Right lobe of liver (tissue), 6 donors: Measurements from ENCODE around the gene METRNL. TPM values are rescaled to one million over a fixed set of nuclear protein-coding genes. Genes with fewer than 3 reads are reported as not detected.

Experiments used
- ATAC-seq, 4 donors: fragments of 200-7000 bp; cut with Tn5 transposase; one replicate each; pipeline ENCODE4 v1.9.1; 2020; ENCODE audit warnings: mild to moderate bottlenecking in 4 of 4, moderate library complexity in 4 of 4
- DNase-seq, 3 donors: peaks; one replicate each; pipeline ENCODE4 v3.0.0-alpha.2; 2020
- H3K27ac ChIP-seq, 3 donors: fragments of 200-600 bp; one replicate each; pipeline ENCODE4 v1.8.0; 2022
- H3K27me3 ChIP-seq, 2 donors: fragments of 200-600 bp; one replicate each; pipeline ENCODE4 v1.8.0; 2022
- H3K36me3 ChIP-seq, 4 donors: fragments of 200-600 bp; sonication (generic) in 1 of 4; one replicate each; pipeline versions ENCODE4 v1.5.1 to v1.8.0; 2017 to 2022; ENCODE audit warnings: control low read depth in 1 of 4
- H3K4me1 ChIP-seq, 4 donors: fragments of 200-600 bp; sonication (generic) in 1 of 4; one replicate each; pipeline versions ENCODE4 v1.5.1 to v1.8.0; 2017 to 2022; ENCODE audit warnings: control low read depth in 1 of 4
- H3K4me3 ChIP-seq, 3 donors: fragments of 200-600 bp; one replicate each; pipeline ENCODE4 v1.8.0; 2022
- H3K9me3 ChIP-seq, 4 donors: fragments of 200-600 bp; sonication (generic) in 1 of 4; one replicate each; pipeline versions ENCODE4 v1.5.1 to v1.8.0; 2017 to 2022; ENCODE audit warnings: control low read depth in 1 of 4
- POLR2A ChIP-seq: fragments of 450-650 bp; IDR thresholded peaks from one replicate; pipeline ENCODE4 v1.6.1; 2017; ENCODE audit warnings: antibody characterized with exemption, mild to moderate bottlenecking
- WGBS: methylation state at CpG from one replicate; pipeline ENCODE4 v1.1.6; 2018; ENCODE audit warnings: low coverage, low lambda C conversion rate; ENCODE audit not compliant: insufficient coverage; ENCODE audit errors: missing lambda C conversion rate; 5-methylcytosine and 5-hydroxymethylcytosine counted together
- intact Hi-C, 2 donors: fragments of 100-400 bp; cut with DNase I; formaldehyde crosslinking; loops; one replicate each; pipeline versions ENCODE4 v1.11.2 to v1.14.1; 2022
- total RNA-seq, 6 experiments: library from RNA; depleted of rRNA in 2 of 6; stranded (reverse); fragments of >200 nt in 2 of 6; fragmentation: NEBNext Ultra II Directional in 3 of 6; extraction: Animal tissue kit (Norgen Biotek cat#: 25700) in 3 of 6; gene quantifications; one replicate each; pipeline versions ENCODE4 v1.1.0 to v1.2.4, GENCODE V29; 2016 to 2023
- TF ChIP-seq, protein P1 (sequence below), 4 donors: fragments of 200-600 bp in 3 of 4; fragments of 450-650 bp in 1 of 4; IDR thresholded peaks; one replicate each; pipeline versions ENCODE4 v1.5.1 to v1.8.0; 2016 to 2022; ENCODE audit warnings: antibody characterized with exemption in 4 of 4, mild to moderate bottlenecking in 2 of 4
- donor health status: DM: no; HTN: yes; CAD: no.
- donor health status: DM: no; HTN: no; CAD: no.
- donor health status: DM: no; HTN: no; CAD: no.
- donor health status: DM: no; HTN: yes; CAD: no.
- donor health status: DM: no; HTN: yes; CAD: no.

Gene METRNL
- total RNA-seq, 6 experiments from 2014 or later, result 2.3 to 18.6 (median 5.9) TPM

DNA sequence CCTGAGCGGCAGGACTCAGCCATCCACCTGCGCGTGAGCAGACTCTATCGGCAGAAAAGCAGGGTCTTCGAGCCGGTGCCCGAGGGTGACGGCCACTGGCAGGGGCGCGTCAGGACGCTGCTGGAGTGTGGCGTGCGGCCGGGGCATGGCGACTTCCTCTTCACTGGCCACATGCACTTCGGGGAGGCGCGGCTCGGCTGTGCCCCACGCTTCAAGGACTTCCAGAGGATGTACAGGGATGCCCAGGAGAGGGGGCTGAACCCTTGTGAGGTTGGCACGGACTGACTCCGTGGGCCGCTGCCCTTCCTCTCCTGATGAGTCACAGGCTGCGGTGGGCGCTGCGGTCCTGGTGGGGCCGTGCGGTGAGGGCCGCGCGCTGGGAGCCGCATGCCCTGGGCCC, 14.9 kb downstream of the METRNL start:
- DNase-seq, result no peak
- 100% methylated on average over 2 of the region's 32 CpGs for WGBS
- TF ChIP-seq POLR2A, result no peak
- TF ChIP-seq, protein P1, sequence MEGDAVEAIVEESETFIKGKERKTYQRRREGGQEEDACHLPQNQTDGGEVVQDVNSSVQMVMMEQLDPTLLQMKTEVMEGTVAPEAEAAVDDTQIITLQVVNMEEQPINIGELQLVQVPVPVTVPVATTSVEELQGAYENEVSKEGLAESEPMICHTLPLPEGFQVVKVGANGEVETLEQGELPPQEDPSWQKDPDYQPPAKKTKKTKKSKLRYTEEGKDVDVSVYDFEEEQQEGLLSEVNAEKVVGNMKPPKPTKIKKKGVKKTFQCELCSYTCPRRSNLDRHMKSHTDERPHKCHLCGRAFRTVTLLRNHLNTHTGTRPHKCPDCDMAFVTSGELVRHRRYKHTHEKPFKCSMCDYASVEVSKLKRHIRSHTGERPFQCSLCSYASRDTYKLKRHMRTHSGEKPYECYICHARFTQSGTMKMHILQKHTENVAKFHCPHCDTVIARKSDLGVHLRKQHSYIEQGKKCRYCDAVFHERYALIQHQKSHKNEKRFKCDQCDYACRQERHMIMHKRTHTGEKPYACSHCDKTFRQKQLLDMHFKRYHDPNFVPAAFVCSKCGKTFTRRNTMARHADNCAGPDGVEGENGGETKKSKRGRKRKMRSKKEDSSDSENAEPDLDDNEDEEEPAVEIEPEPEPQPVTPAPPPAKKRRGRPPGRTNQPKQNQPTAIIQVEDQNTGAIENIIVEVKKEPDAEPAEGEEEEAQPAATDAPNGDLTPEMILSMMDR (IDR thresholded peaks at IDR 0.05), result no peak
- no peak overlapping the region for H3K27ac ChIP-seq
- H3K9me3 ChIP-seq, result no peaks in the 10 kb centered on the region
- no peaks in the 10 kb centered on the region for H3K4me1 ChIP-seq
- H3K27me3 ChIP-seq, result no peaks in the 10 kb centered on the region
- no peak for ATAC-seq
- H3K36me3 ChIP-seq, result peaks cover 0 to 7% (median 0%) of the 10 kb centered on the region in 4 donors
- H3K4me3 ChIP-seq, result no peak overlapping the region
- intact Hi-C loops, result no loop called here

- no peaks in the 10 kb centered on the region for H3K4me1 ChIP-seq
- intact Hi-C loops, result no loop called here
- no peak for ATAC-seq
- no peaks in the 10 kb centered on the region for H3K27me3 ChIP-seq
- no peak for TF ChIP-seq POLR2A
- TF ChIP-seq, protein P1 (IDR thresholded peaks at IDR 0.05), result no peak
- H3K27ac ChIP-seq, result no peak overlapping the region
- no peak overlapping the region for H3K4me3 ChIP-seq
- peaks cover 0 to 7% (median 0%) of the 10 kb centered on the region in 4 donors for H3K36me3 ChIP-seq
- H3K9me3 ChIP-seq, result no peaks in the 10 kb centered on the region
- WGBS, result 69% methylated on average over 3 of the region's 23 CpGs
- DNase-seq, result no peak
Measured at GRCh38 chr17:83095016-83095415, 15.6 kb downstream of the METRNL start.

DNA sequence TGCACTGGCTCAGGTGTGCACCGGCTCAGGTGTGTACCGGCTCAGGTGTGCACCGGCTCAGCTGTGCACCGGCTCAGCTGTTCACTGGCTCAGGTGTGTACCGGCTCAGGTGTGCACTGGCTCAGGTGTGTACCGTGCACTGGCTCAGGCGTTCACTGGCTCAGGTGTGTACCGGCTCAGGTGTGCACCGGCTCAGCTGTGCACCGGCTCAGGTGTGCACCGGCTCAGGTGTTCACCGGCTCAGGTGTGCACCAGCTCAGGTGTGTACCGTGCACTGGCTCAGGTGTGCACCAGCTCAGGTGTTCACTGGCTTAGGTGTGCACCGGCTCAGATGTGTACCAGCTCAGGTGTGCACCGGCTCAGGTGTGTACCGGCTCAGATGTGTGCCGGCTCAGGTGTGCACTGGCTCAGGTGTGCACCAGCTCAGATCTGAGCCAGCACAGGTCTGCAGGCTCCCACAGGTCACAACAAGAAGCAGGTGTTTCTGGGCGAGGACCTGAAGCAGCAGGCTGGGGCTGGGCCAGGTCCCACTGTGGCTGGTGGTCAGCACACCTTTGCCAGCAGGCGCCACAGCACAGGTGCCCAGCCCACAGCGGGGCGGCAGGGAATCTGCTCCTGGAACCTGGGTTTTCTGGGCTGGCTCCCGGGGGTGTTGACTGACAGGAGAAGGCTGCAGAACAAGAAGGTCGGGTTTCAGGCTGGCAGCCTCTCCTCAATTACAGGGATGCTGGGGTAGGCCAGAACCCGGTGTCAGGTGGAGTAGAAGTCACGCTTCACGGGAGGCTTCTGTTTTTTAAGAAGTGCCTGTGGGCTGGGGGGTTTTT, 17.2 kb downstream of the METRNL start:
- Histone ChIP-seq H3K4me1 (no peaks in the 10 kb centered on the region), H3K36me3 (peaks cover 0 to 7% (median 0%) of the 10 kb centered on the region in 4 donors), H3K27ac (no peak overlapping the region), H3K27me3 (no peaks in the 10 kb centered on the region), H3K4me3 (no peak overlapping the region), H3K9me3 (no peaks in the 10 kb centered on the region)
- intact Hi-C loops, result no loop called here
- DNase-seq (no peak), ATAC-seq (no peak)
- TF ChIP-seq POLR2A, result no peak
- TF ChIP-seq, protein P1 (IDR thresholded peaks at IDR 0.05), result no peak
- no CpG with 5 or more reads among the region's 26 CpGs for WGBS

DNA sequence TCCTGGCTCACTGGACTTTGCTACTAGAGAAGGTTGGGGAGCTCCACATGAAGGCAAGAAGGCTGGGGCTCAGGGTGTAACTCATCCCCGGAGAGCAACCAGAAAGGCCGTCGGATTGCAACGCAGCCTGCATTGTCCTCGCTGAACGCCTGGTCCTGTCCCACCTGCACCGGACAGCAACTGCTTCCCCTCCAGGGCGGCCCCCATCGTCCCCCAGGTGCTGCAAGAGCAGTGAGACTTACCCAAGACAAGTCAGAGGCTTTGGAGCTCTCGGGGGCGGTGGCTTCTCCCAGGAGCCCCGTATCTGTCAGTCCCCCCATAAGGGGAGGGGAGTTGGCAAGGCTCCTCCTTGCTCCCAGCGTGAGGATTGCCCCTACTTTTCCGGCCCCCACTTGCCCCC, 18.4 kb downstream of the METRNL start:
- no peaks in the 10 kb centered on the region for H3K9me3 ChIP-seq
- TF ChIP-seq, protein P1 (IDR thresholded peaks at IDR 0.05), result no peak
- TF ChIP-seq POLR2A, result no peak
- peaks cover 0 to 7% (median 0%) of the 10 kb centered on the region in 4 donors for H3K36me3 ChIP-seq
- no peaks in the 10 kb centered on the region for H3K27me3 ChIP-seq
- no peak for DNase-seq
- intact Hi-C loops, result no loop called here
- WGBS, result 20% methylated on average over 1 of the region's 14 CpGs
- H3K27ac ChIP-seq, result no peak overlapping the region
- no peak overlapping the region for H3K4me3 ChIP-seq
- ATAC-seq, result no peak
- no peaks in the 10 kb centered on the region for H3K4me1 ChIP-seq
